ENCODE results near the gene TCEA3.

DNA sequence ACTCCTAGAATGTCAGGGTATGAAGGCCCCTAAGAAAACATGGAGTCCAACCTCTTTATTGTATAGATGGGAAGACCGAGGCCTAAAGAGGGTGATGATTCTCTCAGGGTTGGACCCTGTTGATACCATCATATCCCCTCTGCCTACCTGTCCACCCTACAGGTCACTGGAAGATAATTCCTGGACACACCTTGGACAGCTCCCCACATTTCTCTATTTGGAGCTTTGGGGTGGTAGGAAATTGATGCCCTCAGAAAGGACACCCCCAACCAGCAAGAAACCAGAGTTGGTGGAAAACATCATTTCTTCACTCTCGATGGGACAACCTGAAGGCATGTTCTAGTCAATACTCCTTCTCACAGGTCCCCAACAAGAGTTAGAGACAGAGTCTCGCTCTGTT, 3.0 kb upstream of the TCEA3 start:
- TF ChIP-seq EZH2 (IDR thresholded peaks at IDR 0.05) (no peak), FOXP2 (optimal IDR thresholded peaks at IDR 0.05; ENCODE audit: control extremely low read depth, extremely low read length, insufficient read depth) (no peak), POLR2AphosphoS5 (IDR thresholded peaks at IDR 0.05; ENCODE audit: borderline replicate concordance, low read depth, low read length) (no peak)

All from SK-N-MC (cell line).